HG02763 (cell line): ENCODE data around the gene MEGF9.

Experiments used
- ATAC-seq: cut with Tn5 transposase; IDR thresholded peaks from one replicate; pipeline ENCODE4 v1.9.1; 2021; ENCODE audit warnings: mild to moderate bottlenecking, moderate library complexity; ENCODE audit not compliant: unreplicated experiment

MEGF9 gene

DNA sequence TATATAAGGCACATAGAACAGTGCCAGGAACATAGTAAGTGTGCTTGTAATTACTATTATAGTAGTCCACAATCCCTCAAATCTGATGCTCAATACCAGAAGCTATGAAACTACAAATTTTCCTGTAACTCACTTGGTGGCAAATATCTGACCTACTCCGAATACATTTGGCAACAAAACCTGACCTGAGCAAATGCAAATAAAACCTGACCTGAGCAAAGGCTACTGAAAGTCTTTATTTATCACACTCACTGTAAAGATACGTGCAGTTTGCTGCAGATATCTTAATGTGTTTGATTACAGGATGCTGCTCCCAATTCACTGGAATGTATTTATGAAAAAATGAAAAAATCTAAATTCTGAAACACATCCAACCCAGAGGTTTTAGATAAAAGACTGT, 7.1 kb downstream of the MEGF9 start:
- ATAC-seq = no peak

DNA sequence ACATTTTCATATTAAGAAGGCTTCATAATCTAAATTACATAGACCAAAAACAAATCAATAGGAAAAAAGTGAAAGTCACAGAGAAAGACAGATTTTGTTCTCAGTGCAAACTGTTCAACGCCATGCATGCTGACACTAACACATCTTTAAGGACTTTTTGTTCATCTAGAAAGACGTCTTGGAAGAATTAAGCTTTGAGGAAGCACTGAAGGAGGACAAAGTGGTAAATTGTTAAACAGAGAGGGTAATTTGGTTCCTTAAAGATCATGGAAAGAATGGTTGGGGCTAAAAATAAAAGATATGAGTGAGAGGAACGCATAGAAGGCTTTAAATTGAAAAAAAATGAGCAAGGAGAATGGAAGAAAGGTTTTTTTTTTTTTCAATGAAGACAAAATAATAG, 9.1 kb downstream of the MEGF9 start:
- no peak for ATAC-seq

DNA sequence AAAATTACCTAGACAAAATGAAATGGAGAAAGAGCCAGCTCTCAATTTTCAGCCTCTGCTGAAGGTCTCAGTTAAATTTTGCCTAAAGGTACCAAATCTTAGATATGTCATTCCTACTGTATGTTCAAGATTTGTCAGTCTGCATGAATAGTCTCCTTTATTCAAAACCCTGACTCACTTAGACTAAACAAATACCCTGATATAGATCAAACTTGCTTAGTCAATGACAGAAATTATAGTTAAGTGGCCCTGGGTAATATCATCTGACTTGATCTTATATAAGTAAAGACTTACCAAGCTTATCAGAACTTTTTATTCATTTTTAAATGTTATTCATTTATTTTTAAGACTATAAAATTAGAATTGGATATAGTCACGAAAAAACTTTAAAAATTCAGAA, 12.2 kb downstream of the MEGF9 start:
- no peak for ATAC-seq

DNA sequence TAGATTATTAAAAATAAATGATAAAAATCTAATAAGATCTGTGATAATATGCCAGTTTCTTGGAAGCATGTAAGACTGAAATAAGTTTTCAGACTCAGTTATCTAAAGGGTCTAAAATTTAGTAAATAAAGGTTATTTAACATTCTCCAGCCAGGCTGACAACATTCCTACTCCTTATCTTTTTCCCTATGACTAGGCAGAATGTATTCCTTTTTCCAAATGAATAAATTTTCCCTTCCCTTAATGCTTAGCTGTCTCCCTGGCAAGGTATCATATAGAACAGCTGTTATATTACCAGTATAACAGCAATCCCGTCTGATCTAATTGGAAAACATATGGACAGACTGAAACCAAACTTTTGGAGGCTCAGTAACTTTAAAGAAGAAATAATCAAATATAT, 13.0 kb downstream of the MEGF9 start:
- no peak for ATAC-seq

DNA sequence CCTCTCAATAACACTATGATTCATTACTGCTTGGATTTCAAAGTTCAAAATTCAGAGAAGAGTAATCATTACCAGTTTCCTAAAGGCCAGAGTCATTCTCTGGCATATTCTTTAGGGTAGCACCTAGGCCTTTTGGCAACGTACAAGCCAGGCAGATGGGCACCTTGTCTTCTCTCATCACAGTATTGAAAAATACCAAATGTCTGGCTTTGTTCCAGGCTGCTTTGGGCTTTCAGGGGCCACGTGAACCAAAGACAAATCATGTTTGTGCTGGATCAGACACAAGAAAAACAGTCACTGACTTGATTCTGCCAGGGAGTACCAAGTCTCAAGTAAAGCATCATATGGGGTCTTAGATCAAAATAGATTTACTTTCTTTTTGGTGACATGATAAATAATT, 15.5 kb downstream of the MEGF9 start:
- no peak for ATAC-seq

DNA sequence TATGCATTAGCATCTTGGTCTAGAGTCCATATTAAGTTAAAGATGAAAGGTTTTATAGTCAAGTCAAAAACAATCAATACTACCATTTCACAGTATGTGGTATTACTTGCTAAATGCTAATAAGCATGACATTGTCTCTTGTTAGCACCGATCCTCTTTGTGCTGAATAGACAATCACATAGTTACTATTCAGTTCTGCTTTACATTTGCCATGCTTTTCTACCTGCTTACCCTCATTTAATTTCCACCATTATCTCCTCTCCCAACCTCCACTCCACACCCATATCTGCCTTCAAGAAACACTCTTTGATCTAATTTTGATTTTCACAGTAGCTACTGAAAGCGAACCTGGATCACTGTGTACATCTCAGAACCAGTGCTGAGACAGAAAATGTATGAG, 16.8 kb downstream of the MEGF9 start:
- ATAC-seq = no peak

DNA sequence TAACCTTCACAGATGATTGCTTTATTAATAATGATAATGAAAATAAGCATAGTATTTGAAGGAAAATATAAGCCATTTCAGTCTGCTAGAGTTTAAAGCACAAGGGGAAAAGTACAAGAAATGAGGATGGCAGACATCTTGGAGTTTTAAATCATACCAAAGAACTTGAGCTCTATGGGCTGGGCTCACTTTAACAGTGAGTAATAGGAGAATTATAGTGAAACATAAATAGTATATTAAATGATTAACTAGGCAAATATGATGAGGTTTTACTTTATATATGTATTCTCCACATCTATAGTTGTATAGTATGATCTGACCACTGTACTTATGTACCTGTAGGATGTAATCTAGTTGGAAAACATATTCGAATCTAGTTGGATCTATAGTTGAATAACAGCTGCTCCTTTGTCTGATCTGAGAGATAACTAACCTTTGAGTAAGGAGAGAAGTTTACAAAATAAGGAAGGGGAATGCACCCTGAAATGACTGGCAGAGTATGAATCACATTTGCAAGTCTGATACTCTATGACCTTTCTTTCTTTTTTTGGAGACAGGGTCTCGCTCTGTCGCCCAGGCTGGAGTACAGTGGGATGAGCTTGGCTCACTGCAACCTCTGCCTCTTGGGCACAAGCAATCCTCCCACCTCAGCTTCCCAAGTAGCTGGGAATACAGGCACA, 17.6 kb downstream of the MEGF9 start:
- ATAC-seq = no peak

DNA sequence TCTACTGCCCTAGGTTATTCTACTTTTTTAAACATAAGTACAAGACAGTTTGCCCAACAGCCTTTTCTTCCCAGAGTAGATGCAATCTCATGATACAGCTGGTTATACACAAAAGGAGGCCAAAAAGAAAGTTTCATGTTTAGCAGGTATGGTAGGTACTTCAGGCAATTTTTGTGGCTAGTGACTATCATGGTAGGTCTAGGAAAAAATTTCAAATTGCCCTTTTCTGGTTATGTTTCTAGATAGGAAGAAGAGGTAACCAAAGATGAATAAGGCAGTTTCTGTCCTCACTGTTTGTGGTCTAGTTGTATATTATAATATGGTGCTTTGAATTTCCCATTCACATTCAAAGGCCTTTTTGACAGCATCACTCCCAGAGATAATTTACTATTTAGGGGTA, 19.7 kb downstream of the MEGF9 start:
- ATAC-seq = peak; percentile 36

DNA sequence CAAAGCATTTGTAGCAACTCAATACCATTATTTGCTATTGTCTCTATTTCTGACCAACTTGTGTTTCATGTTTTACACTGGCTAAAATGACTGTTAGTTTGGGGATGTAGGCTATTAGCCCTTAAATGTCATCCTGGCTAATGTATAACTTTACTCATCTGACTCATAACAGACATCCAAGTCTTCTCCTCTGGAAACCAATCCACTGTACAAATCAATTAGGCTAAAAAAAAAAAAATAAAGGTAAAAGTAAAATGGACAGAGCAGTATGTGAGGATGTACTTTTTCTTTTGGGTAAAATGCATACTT, 20.6 kb downstream of the MEGF9 start:
- no peak for ATAC-seq

DNA sequence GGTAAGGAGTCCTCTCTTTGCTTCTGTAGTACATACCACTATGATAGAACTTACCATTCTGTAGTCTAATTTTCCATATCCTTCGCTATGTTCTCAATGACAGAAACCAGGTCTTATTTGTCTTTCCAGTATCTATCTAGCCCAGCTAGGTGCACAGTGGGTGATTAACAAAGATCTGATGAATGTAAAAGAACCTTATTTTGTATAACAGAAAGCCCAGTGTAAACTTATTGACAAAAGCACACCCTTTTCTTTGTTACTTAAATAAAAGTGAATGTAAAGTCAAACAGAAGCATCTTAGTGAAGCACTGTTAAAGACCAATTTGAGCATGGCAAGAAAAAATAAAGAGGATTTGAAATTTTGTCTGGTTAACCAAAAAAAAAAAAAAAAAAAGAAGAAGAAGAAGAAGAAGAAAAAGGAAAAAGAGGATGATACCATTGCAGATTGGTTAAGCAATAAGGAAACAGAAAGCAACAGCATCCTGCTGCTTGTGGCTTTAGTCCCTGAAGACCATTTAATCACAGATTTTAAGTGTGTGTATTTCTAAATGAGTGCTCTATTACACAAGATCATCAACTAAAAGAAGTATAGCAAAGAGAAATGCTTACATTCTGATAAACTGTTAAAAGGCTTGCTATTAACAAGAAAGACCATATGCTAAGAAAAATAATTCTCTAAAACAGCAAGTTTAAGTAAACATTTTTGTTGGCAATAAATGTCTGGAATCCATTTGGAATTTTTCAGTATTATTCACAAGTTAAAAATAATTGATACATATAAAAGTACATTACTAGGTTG, 21.2 kb downstream of the MEGF9 start:
- no peak for ATAC-seq

DNA sequence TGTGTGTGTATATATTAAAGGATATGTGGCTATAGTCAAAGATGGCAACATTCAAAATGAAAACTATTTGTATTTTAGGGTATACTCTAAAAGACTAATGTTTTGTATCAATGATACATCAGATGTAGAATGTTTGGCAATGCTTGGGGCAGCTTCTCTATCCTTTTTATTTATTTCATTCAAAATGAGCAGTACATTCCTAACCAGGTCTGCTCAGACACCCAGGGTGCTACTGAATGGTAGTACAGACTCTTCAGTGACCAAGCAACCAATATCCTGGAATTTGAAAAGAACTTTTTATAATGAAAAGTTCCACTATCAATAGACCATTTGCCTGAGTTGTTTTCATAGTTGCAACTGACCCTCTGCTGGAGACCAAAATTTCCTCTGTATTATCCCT, 23.9 kb downstream of the MEGF9 start:
- ATAC-seq = no peak

DNA sequence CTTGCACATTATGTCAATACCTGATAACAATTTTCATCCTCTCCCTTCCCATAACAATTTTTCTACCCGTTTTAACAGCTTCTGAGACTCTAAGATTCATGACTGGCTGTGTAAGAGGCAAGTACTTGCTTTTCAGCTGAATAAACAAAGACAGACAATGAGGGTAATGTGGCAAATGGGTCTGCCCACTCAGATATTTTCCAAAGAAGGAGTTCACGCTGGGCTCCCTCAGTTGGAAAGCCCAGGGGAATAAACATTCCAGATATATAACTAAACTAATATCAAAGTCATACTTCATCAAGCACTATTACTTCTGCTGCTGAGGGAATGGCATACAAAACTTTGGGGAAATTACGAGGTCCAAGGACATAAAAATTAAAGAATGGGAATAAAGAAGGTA, 24.4 kb downstream of the MEGF9 start:
- ATAC-seq = no peak

DNA sequence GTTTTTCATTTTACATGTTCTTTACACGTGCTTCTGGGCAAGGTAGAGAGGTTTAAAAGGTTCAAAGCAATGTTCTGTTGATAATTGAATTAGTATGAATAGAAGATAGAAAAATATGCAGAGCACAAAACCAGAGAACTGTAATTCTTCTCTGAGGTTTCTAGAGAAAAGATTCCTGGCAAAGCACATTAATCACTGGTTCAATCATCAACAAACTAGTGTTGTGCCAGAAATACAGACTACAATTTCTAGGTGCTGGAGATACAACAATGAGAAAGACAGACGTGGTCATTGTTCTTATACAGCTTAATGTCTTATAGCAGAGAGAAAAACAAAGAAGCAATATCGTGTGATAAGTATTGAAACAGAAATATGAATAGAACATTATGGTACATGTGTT, 25.5 kb downstream of the MEGF9 start:
- ATAC-seq = no peak

DNA sequence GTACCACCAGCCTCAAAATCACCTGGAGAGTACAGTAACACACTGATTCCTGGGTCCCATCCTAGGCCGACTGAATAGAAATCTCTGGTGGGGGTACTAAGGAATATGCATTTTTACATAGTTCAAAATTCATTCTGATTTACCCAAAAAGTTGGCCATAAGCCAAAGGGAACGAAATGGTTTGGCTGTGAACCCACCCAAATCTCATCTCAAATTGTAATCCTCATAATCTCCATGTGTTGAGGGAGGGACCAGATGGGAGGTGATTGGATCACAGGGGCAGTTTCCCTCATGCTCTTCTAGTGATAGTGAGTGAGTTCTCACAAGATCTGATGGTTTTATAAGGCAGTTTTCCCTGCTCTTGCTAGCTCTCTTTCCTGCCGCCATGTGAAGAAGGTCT, 31.1 kb downstream of the MEGF9 start:
- ATAC-seq = no peak

DNA sequence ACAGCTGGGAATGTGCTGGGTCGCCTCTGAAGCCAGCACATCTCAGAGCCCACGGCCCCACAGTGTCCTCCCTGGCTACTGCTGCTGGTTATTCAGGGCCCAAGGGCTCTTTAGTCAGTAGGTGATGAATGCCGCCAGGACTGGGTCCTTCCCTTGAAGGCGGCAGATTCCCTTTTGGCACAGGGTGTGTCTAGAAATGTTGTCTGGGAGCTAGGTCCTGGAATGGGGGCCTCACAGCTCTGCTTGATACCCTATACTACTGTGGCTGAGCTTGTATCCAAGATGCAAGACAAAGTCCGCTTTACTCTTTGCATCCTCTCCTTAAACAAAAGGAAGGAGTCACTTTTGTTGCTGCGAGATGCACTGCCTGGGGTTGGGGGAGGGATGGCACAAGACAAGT, 33.1 kb downstream of the MEGF9 start:
- no peak for ATAC-seq

DNA sequence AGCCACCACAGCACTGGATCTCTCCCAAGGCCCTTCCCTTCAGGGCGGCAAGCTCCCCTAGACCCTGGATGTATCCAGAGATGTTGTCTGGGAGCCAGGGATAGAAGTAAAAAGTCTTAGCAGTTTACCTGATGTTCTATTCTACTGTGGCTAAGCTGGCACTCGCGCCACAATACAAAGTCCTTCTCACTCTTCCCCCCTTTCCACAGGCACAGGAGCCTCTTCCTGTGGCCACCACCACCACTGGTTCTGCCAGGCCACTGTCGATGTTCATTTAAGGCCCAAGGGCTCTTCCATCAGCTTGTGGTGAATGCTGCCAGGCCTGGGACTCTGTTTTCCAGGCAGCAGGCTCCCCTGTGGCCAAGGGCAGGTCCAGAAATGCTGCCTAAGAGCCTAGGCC, 33.7 kb downstream of the MEGF9 start:
- no peak for ATAC-seq

DNA sequence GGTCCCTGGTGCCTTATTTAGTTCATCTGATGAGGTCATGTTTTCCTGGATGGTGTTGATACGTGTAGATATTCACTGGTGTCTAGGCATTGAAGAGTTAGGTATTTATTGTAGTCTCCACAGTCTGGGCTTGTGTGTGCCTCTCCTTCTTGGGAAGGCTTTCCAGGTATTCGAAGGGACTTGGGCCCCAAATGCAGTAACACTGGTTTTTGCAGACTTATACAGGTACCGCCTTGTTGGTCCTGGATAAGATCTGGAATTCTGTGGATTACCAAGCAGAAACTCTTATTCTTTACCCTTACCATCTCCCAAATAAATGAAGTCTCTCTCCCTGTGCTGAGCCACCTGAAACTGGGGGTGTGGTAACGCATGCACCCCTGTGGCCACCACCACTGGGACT, 34.1 kb downstream of the MEGF9 start:
- ATAC-seq = no peak

DNA sequence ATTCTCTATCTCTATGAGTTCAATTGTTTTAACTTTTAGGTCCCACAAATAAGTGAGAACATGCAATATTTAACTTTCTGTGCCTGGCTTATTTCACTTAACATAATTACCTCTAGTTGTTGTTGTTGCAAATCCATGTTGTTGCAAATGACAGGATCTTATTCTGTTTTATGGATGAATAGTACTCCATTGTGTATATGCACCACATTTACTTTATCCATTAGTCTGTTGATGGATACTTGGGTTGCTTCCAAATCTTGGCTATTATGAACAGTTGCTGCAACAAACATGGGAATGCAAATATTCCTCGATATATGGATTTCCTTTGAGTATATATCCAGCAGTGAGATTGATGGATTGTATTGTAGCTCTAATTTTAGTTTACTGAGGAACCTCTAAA, 36.3 kb downstream of the MEGF9 start:
- ATAC-seq = no peak

DNA sequence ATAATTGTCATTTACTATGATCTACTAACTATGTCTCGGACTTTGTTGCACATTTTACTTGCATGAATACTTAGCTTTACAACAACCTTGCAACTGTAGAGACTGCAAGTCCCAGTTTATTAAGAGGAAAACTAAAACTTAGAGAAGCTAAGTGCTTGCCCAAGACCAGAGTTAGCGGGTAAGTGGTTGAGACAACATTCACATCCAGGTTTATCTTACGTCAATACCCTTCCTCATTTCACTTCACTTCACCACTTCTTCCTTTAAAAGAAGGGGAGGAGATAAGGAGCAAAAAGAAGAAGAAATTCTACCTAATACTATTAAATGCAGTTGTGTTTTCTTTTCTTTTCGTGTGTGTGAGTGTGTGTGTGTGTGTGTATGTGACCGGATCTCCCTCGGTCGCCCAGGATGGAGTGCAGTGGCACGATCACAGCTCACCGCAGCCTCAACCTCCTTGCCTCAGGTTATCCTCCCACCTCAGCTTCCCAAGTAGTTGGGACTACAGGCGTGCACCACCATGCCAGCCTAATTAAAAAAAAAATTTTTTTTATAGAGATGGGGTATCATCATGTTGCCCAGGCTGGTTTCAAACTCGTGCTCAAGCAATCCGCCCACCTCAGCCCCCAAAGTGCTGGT, 37.4 kb downstream of the MEGF9 start:
- no peak for ATAC-seq

DNA sequence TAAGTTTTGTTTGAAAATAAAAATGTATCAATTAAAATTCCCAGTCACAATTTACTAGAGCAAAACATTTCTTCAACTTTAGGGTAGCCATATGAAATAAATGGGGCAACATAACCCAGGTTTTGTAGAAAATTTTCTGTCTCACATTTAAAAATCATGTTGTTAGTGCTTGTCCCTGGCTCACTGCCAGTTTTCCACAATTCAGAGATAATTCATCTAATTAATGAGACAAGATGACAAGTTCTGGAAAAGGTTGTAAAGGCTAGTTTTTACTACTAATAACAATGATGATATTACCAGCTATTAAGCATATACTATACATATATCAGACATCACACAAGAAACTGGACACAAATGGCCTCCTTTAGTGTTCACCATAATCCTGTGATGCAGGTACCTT, 45.9 kb downstream of the MEGF9 start:
- no peak for ATAC-seq

DNA sequence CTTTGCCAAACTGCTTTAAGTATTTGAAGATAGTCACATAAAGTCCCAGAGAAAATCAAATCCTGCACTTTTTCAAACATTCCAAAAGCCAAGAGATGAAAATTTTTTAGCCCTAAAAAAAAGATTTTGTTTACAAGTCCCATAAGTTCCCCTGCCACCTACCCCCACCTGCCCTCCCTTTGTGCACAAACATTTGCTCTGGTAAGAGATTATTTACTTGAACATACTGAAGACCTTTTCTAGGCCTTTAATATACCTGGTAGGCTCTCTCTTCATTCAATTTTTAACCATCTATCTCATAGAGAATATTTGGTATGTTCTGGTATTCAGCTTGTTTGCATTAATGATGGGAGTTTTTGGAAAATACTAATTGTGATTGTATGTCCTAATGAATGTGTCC, 50.3 kb downstream of the MEGF9 start:
- ATAC-seq = no peak

DNA sequence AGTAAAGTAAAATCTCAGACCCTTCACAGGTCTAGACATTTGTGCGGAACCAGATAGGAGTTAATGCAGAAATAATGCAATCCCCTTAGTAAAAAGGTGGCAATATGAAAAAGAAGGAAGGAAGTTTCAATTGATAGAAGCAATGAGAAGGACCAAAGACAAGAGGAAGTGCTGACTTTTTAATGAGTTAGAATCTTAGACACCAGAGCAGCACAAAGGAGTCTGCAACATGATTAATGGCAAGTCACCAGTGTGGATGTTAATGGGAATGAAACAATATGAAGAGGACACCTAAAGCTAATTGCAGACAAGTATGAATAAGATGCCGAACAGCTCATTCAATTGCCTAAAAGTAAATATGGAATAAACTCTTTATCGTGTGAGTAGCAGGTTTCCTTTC, 50.9 kb downstream of the MEGF9 start:
- no peak for ATAC-seq

DNA sequence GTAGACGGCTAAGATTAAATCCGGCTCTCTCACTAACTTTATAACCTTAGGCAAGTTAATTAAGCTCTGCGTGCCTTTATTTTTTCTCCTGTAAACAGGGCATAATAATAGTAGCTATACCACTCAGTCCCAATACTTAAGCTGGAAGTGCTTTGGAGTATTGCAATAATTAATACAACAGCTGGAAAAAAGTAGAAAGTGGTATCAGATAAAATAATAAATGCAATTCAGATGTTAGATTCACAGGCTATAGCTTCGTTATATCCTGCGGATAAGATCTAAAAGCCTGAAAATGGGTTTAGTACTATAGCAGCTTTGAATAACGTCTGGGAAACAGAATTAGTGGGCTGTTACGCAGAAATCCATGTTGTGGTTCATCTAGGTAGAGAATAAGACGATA, 51.8 kb downstream of the MEGF9 start:
- ATAC-seq = no peak
